Left cardiac atrium (tissue), 4 donors: Measurements from ENCODE around the gene SPRTN. TPM values are rescaled to one million over a fixed set of nuclear protein-coding genes. Genes with fewer than 3 reads are reported as not detected.
A peak's percentile ranks its signal among the peaks of the same experiment; 100 is the strongest.

Experiments used
- ATAC-seq, 2 donors: fragments of 200-7000 bp; cut with Tn5 transposase; one replicate each; pipeline ENCODE4 v1.9.1; 2020; ENCODE audit warnings: mild to moderate bottlenecking in 2 of 2, moderate library complexity in 2 of 2
- DNase-seq: peaks from one replicate; pipeline ENCODE4 v3.0.0-alpha.2; 2020
- intact Hi-C, 2 donors: fragments of 100-400 bp; cut with DNase I; formaldehyde crosslinking; loops; one replicate each; pipeline versions ENCODE4 v1.14.1 to v1.15.1; 2022 to 2023
- total RNA-seq, 2 donors: library from RNA; stranded (reverse); fragmentation: NEBNext Ultra II Directional; extraction: Animal tissue kit (Norgen Biotek cat#: 25700); gene quantifications; one replicate each; pipeline ENCODE4 v1.2.1, GENCODE V29; 2021
- donor health status: DM: no; HTN: yes; CAD: no.
- donor health status: DM: no; HTN: yes; CAD: no; lungs with severe emphysema.
- donor health status: DM: yes; HTN: yes; CAD: no.
- donor health status: Dilated cardiomyopathy.

The SPRTN gene
- total RNA-seq, 2 donors from 2014 or later = 6.8 to 7.7 TPM

DNA sequence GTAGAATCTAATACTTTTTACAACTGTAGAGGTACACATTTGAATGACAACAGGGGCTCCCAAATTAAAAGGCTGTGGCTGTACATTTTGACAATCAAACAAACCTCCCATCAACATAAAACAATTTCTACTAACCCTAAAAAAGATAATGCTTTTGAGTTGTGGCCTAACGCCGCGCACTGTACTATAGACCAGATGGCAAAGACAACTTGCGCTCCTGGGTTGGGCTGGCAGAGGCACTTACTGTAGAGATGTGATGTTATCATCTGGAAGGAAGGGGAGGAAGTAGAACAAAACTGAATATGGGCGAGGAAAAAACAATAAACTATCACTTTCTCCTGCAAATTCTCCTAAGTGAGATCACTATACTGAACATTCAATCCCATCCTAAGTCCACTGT, 26.1 kb downstream of the SPRTN start:
- DNase-seq (no peak), ATAC-seq (no peak)
- intact Hi-C loops = loop anchor here in 1 of 2 donors (10.0 kb wide), 1 partner anchor 51 kb away; no protein-coding TSS in a partner anchor

DNA sequence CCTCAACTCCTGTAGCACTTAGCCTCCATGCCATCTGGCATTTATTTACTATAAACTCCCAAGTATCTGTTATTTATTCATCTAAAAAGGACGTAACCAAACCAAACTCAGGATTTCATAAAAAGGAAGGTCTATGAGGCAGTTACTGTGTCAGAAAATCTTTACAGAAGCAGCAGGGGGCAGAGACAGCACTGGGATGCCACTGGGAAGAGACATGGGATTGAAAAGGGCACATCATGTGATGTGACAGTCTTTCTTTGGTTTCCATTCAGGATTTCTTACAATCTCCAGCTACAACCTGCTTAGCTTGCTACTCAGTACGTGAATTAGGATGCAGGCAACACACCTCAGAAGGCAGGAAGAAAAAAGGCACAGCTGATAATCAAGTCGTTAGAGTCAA, 31.2 kb downstream of the SPRTN start:
- ATAC-seq = no peak
- intact Hi-C loops = loop anchor here in 1 of 2 donors (10.0 kb wide), 1 partner anchor 46 kb away; no protein-coding TSS in a partner anchor

DNA sequence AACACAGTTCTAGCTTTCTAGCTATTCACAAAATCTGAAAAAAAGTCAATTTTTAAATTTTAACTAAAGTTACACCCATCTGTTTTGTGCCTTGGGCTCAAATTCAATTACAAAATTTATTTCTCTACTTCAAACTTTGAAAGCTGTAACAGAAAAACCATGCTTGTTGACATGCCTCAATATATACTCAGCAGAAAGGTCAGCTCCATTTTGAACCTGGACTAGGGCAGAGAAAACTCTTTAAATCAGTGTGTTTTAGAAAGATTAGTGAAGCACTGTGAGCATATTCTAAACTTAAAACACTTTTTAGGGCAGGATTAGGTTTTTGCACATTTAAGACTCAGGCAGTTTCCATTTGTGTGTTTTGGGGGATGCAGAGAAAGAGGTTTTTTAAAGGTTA, 34.4 kb downstream of the SPRTN start:
- intact Hi-C loops = no loop called here
- no peak for ATAC-seq

More for the DNA sequence above, 31.2 kb downstream of the SPRTN start:
- DNase-seq = no peak

DNA sequence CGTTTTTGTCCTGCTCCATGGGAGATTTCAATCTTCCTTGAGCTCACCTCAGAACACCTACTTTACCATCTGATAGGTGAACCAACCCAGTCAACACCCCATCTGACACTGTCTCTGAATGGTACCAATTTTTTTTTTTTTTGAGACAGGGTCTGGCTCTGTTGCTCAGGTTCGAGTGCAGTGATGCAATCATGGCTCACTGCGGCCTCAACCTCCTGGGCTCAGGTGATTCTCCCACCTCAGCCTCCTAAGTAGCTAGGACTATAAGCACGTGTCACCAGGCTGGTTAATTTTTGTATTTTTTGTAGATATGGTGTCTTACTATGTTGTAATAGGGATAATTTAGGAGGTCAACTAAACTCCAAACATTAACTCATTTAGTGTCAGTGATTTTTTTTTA, 36.3 kb downstream of the SPRTN start:
- intact Hi-C loops = no loop called here
- ATAC-seq (no peak), DNase-seq (no peak)

More for the DNA sequence above, 34.4 kb downstream of the SPRTN start:
- DNase-seq = no peak

DNA sequence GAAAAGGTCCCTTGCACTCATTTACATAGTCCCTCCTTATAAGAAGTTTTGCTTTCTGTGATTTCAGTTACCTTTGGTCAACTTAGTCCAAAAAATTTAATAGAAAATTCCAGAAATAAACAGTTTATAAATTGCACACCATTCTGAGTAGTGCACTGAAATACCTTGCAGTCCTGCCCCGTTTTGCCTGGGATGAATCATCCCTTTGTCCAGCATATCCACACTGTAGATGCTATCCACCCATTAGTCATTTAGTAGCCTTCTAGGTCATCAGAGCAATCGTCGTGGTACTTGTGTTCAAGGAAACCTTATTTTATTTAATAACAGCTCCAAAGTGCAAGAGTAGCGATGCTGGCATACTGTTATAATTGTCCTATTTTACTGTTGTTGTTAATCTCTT, 38.0 kb downstream of the SPRTN start:
- intact Hi-C loops = no loop called here

DNA sequence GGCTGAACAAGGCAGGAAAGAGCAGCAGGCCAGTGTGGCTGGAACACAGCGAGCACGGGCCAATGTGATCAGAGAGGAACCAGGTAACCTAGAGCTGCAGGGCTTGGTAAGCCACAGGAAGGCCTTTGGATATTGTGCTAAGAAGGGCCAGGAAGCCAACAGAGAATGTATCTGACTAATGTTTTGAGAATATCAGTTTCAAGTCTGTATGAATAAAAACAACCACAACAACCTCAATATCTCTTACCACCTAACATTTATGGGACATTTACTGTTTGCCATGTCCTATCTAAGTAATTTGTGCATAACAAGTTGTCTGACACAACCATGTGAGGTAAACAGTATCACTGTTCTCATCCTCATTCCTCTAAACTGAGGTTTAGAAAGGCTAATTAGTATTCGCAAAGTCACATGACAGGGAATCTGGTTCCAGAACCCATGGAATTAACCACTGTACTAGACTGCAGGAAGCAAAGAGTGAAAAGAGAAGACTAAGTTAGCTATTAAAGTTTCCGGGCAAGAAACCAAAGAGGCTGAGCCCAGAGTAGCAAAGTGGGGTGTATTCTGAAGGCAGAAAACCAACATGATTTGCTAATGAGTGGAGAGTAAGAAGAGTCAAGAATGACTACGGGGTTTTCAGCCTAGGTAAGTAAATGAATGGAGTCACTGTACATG, 38.9 kb downstream of the SPRTN start:
- no peak for DNase-seq
- intact Hi-C loops = no loop called here
- ATAC-seq = no peak

More for the DNA sequence above, 38.0 kb downstream of the SPRTN start:
- DNase-seq (no peak), ATAC-seq (peak in 1 of 2 donors; percentile 33)

DNA sequence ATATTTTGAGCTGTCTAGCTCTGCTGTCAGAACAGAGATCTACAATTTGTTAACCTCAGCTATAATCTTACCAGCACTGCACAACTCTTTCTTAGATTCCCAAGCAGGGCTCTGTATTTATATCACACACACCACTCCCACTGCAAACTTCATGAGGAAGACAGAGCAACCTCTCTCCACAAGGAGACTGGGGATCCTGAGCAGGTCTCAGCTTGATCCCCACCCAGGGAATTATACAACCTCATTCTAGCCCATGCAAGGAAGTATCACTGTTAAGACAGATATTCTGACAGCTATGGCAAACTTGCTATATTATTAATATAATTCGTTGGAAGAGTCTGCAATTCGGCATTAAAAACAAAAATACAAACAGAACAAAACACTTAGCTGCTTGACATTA, 43.6 kb downstream of the SPRTN start:
- DNase-seq (no peak), ATAC-seq (no peak)
- intact Hi-C loops = no loop called here

DNA sequence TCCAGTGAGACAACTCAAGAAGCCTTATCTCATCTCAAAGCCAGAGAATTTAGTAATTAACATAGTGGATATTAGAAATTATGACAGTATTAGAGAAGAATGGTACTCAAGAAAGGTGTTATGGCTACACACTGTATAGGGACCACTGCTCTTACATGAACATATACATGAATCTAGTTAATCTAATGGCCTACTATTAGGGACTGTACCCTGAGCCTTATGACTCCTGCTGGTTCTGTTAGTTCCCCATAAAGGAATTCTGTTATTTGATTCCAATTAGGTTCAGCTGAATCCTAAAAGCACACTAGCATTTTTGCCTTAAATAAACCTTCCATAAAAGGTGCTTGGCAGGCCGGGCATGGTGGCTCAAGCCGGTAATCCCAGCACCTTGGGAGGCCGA, 44.3 kb downstream of the SPRTN start:
- ATAC-seq (no peak), DNase-seq (no peak)
- intact Hi-C loops = no loop called here

DNA sequence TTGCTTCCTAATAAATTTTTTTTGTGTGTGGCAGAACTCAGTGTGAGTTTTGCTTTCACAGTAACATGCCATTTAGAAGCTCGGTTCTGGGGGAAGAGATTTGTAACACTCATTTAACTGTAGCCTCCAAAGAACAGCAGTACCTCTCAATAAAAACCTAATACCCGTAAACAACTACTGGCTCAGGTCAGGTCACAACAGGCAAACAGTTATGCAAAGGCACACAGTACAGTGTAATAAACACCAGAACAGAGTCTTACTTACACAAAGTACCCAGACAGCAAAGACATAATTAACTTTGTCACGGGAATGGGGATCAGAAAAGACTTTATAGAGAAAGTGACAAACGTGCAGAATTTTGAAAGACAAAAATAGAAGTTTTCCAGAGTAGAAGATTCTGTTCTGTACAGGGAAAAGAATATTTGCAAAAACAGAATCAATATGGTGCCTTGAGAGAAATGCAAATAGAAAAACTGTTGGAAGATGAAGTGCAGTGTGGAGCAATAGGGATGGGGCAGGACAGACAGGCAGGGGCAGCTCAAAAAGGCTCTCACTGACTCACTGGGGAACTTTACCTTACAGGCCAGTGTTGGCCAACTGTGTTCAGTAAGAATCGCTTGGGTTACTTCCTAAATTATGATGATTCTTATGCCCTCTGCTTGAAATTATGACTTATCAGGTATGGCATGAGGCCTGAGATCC, 45.2 kb downstream of the SPRTN start:
- intact Hi-C loops = no loop called here
- ATAC-seq = peak in 1 of 2 donors; percentile 63

DNA sequence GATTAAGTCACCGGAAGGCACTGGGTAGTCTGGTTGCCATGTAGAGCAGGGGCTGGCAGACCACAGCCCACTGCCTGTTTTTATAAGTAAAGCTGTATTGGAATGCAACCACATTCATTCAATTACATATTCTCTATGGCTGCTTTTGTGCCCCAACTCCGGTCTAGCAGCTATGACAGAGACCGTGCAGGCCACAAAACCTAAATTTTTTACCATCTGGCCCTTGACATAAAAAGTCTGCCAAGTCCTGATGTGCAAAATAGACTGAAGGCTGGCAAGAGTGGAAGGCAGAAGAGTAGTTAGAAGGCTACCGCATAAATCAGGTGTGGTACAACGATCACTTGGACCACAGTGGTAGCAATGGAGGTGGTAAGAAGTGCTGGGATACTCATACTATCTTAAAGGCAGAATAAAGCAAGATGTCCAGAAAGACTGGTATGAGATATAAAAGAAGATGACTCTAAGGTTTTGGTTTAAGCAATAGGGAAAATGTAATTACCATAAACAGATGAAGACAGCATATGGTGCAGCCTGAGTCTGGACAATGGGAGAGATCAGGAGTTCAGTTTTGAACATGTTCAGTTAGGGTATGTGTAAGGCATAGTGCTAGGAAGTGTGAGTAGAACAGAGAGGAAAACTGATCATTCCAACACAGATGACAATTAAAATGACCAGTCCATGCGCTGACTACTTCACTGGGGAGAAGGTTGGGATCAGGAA, 46.8 kb downstream of the SPRTN start:
- no peak for ATAC-seq
- intact Hi-C loops = no loop called here
- DNase-seq = no peak

More for the DNA sequence above, 45.2 kb downstream of the SPRTN start:
- no peak for DNase-seq

DNA sequence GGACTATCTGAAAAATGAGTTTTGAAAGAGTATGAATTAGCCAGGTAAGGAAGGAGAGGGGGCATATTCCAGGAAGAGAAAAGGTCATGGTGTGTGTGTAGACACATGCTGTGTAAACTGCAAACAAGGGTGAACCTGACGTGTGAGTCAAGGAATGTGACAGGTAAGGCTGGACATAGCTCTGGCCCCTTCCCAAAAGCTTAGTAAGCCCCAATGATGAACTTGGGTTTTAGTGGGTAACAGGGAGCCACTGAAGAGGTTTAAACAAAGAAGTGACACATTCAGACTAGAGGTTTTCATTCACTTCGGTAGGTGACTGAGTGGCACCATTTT, 47.3 kb downstream of the SPRTN start:
- intact Hi-C loops = no loop called here
- no peak for DNase-seq
- ATAC-seq = no peak

DNA sequence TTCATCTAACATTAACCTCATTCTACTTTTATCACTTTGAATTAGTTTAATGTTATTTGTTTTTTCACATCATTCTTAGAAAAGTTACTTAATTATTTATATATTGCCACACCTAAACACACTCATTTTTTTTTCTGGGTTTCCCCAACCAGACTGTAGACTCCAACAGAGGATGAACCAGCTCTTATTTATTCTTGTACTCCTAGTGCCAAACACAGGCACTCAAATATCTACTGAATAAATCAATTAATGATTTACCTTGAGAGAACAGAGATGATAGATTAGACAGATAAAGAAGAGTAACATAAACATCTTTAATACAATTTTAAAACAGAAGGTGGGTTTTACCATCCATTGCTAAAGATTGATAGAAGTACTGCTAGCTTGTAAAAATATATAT, 48.4 kb downstream of the SPRTN start:
- ATAC-seq (no peak), DNase-seq (no peak)
- intact Hi-C loops = no loop called here

DNA sequence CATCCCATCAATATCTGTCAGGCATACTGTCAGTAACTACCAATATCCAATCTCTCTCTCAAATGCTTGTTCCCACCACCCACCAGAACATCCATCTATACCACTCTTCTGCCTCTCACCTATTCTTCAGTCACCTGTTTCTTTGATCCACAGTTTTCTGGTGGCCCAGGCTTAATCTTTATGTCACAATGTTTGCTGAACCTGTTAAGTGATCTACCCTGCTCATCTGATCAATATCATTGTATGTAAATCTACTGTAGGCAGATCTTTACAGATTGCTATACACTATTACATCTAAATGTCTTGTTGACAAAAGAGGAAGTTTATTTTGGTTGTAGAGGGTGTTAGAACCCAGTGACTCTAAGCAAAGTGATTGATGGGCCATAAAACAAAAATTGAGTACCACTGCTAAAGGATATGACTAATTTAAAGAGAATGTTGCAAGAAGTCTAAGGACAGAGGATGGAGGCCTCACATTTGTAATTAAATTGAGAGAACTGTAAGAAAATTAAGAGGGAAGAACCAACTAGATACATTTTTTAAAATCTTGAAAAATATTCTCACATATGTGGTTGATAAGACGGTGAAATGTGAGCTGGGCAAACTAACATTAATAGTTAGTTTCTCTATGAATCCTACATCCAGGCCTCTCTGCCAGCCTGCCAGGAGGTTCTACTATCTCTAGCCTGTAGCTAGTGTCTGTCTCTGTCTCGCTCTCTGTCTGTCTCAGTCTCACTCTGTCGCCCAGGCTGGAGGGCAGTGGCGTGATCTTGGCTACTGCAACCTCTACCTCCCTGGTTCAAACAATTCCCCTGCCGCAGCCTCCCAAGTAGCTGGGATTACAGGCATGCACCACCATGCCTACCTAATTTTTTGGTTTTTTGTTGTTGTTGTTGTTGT, 49.9 kb downstream of the SPRTN start:
- DNase-seq = no peak
- ATAC-seq = no peak
- intact Hi-C loops = no loop called here

DNA sequence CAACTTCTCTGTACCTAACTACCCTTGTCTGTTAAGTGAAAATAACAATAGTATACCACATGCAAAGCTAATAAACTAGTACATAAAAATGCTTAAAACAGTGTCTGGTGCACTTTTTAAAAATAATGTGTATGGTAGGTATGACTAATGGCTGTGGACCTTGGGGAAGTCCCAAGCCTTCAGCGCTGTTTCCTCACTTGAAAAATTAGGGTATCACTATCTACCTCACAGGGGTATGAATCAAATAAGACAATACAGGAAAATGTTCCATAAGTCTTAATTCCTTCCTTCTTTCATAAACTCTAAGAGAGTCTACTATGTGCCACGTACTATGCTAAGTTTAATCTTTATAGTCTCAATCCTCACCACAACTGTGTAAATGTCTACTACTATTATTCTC, 52.0 kb downstream of the SPRTN start:
- no peak for DNase-seq
- peak in 1 of 2 donors; percentile 41 for ATAC-seq
- intact Hi-C loops = no loop called here

DNA sequence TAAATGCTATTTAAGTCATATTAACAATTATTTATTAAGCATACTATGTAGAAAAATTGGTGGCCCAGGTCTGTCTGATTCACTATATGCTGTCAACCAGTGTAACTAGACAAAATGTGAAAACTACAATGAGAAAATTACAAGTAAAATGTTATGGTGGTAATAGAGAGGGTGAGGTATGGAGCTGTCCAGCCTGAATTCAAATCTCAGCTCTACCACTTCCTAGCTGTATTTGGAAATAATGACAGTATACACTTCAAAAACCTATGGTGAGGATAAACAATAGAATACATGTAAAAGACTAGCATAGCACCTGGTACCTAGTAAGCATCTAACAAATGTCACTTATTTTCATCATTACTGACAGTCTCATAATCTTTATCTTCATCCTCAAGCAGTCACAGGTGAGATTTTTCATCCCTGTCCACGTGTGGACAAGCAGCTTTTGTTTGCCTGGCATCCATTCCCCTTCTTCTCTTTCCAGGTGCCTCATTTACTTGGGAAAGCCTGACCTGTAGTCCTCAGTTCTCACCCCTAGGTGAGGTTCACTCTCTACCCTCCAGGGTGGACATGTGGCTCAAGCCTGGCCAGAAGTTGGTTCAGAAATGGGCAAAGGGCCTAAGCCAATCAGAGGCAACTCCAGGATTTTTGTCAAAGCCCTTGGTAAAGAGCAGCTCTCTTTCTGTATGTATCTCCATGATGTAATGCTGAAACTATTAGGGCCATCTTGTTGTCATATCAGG, 54.5 kb downstream of the SPRTN start:
- no peak for DNase-seq
- no peak for ATAC-seq
- intact Hi-C loops = no loop called here

DNA sequence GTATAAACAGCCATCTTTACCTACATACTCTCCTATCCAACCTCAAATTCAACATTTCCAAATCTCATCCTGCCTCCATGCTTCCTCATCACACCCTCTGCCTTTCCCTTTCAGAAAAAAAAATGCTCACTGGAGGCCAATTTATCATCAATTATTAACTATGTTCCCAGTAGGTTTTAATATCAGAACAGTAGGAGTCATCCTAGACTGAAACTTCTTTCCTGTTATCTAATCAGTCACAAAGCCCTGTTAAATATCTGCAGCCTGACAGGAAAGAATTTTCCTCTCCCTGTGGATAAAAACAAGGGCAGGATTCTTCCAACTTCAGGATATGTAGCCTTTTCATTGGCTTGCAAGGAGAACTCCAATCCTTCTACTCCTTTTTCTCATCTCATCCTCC, 55.6 kb downstream of the SPRTN start:
- DNase-seq = no peak
- intact Hi-C loops = no loop called here
- no peak for ATAC-seq

DNA sequence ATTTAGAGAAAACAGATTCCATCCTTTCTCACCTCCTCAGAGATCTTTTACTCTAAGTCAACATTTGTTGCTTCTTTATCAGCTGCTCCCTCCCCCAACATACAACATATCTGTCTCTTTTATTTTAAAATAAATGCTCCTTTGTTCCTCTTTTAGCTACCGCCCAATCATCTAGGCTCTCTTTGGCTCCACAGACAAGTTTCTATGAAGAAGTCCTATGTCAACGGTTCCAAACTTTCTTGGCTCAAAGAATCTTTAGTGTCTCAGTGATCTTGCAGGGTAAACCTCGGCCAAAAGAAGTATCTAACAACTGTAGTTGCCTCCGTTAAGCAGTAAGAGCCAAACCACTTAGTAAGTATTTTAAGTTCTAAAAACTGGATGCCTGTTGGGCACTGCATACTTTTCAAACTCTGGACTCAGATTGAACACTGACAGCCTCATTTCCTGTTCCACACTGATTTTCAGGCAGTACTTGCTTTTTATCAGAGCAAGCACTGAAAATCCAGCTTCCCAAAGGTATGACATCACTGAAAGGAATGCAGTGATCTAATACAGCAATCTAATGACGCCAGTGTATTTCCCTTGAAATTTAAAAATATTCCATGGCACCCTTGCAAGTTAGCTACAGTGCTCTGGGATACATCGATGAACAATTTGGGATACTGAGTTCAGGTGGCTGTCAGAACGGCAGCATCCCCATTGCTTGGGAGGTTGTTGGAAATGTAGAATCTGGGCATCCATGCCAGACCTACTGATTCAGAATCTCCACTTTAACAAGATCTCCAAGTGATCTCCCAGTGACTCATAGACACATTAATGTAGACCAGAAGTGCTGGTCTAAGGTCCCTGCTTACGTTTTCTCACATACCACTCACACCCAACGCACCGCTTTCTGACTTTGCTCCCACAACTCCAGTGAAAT, 57.2 kb downstream of the SPRTN start:
- DNase-seq (no peak), ATAC-seq (peak; percentile 77 to 92)
- intact Hi-C loops = no loop called here

DNA sequence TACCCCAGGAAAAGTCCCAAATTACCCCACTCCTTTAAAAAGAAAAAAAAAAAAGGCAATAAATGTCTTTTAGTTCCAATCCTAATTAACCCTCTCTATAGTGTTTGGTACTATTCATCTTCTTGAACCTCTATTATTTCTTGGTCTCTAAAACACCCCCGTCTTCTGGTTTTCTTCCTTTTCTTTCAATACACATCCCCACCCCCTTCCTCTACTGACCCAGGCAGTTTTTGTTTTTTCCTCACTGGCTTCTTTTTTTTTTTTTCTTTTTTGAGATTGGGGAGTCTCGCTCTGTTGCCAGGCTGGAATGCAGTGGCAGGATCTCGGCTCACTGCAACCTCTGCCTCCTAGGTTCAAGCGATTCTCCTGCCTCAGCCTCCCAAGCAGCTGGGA, 57.9 kb downstream of the SPRTN start:
- no peak for DNase-seq
- peak in 1 of 2 donors; percentile 5 for ATAC-seq
- intact Hi-C loops = no loop called here
